CD4-positive, alpha-beta T cell treated with Interleukin-2 at 100 ng/mL for 4 hours (primary cell): ENCODE data around the gene MRTFA.
A peak's percentile ranks its signal among the peaks of the same experiment; 100 is the strongest.

Experiments
- DNase-seq: peaks from one replicate; pipeline ENCODE4 v3.0.0-alpha.2; 2020; ENCODE audit warnings: low spot score

The MRTFA gene

GRCh38 chr22:40463683-40464082, 172.8 kb downstream of the MRTFA start:
- peak; percentile 75 for DNase-seq

GRCh38 chr22:40463017-40463631, 173.4 kb downstream of the MRTFA start:
- peak; percentile 59 for DNase-seq

GRCh38 chr22:40462195-40462984, 174.1 kb downstream of the MRTFA start:
- peak; percentile 42 for DNase-seq

GRCh38 chr22:40453671-40454070, 182.8 kb downstream of the MRTFA start:
- DNase-seq = no peak

- no peak for DNase-seq
Observed at GRCh38 chr22:40452730-40453487, 183.6 kb downstream of the MRTFA start.

GRCh38 chr22:40451210-40451609, 185.3 kb downstream of the MRTFA start:
- peak; percentile 24 for DNase-seq

GRCh38 chr22:40450616-40451015, 185.9 kb downstream of the MRTFA start:
- no peak for DNase-seq

GRCh38 chr22:40449676-40450035, 186.9 kb downstream of the MRTFA start:
- DNase-seq = no peak

GRCh38 chr22:40446203-40446602, 190.3 kb downstream of the MRTFA start:
- no peak for DNase-seq

- no peak for DNase-seq
Observed at GRCh38 chr22:40444178-40444831, 192.2 kb downstream of the MRTFA start.

- DNase-seq = no peak
Observed at GRCh38 chr22:40443732-40444131, 192.8 kb downstream of the MRTFA start.

GRCh38 chr22:40441761-40442390, 194.6 kb downstream of the MRTFA start:
- no peak for DNase-seq

GRCh38 chr22:40436505-40437431, 199.8 kb downstream of the MRTFA start:
- DNase-seq = peak; percentile 68

- DNase-seq = no peak
Observed at GRCh38 chr22:40434745-40435144, 201.8 kb downstream of the MRTFA start.

GRCh38 chr22:40434106-40434505, 202.4 kb downstream of the MRTFA start:
- no peak for DNase-seq

GRCh38 chr22:40433416-40434090, 203.0 kb downstream of the MRTFA start:
- DNase-seq = no peak

- no peak for DNase-seq
Observed at GRCh38 chr22:40432625-40433024, 203.9 kb downstream of the MRTFA start.

GRCh38 chr22:40432157-40432556, 204.4 kb downstream of the MRTFA start:
- no peak for DNase-seq

- no peak for DNase-seq
Observed at GRCh38 chr22:40430991-40431390, 205.5 kb downstream of the MRTFA start.

GRCh38 chr22:40429481-40429880, 207.0 kb downstream of the MRTFA start:
- no peak for DNase-seq
